Left forelimb (tissue), 1 donor: ENCODE data around the gene CDK8.
"Not testable (repeated sequence)": the region's sequence is repeated elsewhere in the genome, so short reads cannot be mapped to it uniquely, and the experiment has no call there.

Source experiments
- DNase-seq: peaks from one replicate; pipeline ENCODE4 v3.0.0-alpha.2; 2018; ENCODE audit warnings: low spot score

The CDK8 gene

DNA sequence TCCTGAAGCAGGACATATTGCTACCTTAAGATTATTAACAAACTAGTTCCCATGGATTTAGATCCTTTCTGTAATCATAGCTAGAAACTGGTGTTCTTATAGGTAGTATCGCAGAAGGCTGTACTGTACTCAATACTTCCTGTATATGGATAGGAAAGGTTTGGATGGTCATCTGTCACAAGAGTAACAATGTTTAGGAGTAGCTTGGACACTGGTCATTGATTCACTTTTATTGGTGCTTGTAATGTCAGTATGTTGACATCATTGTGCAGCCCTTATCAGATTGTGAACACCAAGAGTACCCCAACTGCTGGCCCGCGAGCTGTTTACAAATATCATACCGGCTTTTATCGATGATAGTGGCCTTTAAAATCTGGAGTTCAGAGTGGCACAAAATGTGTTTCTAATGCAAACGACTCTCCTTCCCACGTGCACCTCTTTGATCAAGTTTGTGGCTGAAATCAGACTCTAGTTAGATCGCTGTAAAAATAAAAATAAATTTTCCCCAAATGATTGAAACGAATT, 605 bp upstream of the CDK8 start:
- DNase-seq: no peak

DNA sequence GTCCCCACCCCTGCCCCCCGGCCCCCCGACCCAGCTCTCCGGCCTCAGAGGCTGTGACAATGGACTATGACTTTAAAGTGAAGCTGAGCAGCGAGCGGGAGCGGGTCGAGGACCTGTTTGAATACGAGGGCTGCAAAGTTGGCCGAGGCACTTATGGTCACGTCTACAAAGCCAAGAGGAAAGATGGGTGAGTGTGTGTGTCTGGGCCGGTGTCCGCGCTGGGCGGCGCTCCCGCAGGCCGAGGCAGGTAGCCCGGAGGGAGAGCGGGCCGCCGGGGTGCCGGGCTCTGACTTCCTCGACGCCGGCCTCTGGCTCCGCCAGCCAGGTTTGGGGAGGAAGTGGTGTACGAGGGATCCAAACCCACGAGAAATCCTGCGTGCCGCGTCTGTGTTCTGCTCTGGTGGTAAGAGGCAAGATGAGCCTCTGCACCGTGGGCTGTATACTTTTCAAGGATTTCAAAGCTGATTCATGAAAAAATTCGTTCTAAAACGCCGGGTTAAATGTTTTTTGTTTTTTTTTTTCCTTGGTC, 718 bp downstream of the CDK8 start:
- DNase-seq: peak; percentile 76

DNA sequence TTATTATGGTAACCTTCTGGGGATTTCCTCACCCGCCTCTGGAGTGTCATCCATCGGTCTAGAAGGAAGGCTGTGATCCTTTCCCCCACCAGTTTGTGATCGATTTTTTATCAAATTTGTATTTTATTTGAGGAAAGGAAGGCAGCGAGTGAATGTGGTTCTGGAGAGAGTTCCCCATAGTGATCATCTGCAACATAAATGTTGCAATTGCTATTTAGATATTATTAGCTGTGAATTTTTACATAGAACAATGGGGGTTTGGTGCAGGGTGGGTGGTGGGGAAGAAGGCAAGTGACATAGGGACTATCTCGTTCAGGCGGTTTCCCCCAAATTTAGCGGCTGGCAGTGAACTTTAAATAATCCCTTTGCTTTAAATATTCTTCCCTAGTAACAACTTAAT, 1.2 kb downstream of the CDK8 start:
- DNase-seq: no peak

DNA sequence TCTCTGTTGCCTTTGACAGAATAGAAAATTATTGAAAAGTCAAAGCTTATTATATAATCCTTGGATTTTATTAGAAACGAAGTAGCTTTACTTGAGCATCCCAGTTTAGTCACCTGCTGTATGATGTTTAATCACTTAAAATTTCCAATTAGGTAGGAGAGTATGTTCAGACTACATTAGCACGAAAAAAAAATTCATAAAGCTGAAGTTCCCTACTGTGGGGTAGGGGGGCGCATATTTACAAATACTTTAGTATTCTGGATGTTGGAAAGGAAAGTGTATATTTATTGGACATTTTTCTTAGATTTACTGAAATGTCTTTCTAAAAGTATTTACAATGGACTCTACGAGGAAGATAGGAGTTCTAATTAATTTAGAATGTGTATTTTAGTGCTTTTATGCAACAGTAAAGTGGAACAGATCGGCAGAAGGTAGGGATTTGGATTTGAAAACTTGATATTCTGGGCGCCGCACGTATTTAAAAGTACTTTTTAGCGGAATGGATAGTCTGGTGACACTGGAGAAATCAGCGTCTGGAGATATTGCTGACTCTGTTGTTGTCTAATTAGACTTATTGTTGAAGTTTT, 1.9 kb downstream of the CDK8 start:
- no peak for DNase-seq

DNA sequence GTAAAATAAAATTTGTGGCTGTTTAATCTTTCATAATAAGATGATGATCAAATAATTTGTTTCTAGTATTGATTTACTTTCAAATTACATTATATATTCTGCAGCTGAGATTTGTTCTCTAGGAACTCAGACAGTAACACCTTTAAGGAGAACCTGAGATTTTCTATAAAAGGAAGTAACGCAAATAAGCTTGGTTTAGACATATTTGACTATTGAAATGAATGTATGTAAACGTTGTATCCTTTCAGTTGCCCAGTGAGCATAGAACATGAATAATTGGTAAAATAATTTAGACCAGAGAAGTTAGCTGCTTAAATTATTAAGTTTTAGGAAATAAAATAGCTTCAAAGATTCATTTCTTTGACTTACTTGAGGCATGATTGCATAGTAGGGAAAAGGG, 3.1 kb downstream of the CDK8 start:
- no peak for DNase-seq

DNA sequence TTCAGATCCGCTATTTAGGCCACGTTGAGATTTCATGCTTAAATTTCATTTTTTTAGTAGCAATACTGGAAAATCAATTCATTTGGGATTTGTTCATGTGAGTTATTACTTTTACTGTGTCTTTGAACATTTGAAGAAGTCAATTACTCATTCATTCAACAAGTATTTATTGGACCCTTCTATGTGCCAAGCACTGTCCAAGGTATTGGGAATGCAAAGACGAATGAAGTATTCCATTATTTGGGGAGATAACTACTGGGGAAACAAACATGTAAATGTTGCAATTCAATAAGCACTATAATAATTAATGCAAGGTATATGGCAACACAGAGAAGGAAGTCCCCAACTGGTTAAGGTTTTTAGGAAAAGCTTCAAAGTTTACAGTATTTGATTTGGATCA, 5.7 kb downstream of the CDK8 start:
- no peak for DNase-seq

DNA sequence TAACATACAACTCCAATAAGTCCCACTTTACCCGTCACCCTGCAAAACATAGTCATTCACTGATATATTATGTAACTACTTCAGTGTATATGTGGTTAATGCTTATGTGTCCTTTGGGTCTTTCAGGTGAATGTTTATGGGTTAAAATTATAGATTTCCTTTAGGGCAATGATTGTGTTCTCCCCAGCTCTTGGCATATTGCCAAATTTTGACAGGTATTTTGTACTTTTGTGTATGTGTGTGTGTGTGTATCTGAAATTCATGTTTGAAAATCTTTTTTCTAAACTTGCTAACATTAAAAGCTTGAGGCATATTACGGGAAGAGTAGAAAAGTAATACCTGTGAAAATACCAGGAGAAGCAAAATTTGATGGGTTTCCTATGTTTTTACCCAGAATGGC, 8.2 kb downstream of the CDK8 start:
- no peak for DNase-seq

DNA sequence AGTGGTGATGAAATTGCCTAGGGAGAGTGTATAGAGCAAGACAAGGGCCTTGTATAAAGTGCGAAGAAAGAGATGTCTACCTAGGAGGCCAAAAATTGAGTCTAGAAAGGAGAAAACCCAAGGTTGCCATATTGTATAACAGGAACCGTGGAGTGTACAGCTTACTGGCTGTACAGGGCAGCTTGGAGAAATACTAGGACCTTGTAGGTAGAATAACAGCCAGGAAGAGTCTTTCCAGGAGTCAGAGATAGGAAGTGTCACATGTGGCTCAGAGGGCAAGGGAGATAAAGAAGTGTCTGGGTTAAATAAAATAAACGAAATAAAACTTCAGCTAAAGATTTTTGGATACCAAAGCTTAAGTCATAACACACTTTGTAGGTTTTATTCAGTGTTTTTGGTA, 12.4 kb downstream of the CDK8 start:
- DNase-seq: no peak

DNA sequence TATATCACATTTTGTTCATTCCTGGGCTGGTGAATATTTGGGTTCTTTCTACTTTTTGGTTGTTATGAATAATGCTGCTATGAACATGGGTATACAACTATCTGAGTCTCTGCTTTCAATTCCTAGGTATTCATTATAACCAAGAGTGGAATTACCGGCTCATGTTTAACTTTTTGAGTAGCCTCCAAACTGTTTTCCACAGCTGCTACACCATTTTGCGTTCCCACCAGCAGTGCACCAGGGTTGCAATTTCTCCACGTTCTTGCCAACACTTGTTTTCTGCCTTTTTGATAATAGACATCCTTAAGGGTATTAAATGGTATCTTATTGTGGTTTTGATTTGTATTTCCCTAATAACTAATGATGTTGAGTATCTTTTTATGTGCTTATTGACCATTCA, 16.8 kb downstream of the CDK8 start:
- no peak for DNase-seq

DNA sequence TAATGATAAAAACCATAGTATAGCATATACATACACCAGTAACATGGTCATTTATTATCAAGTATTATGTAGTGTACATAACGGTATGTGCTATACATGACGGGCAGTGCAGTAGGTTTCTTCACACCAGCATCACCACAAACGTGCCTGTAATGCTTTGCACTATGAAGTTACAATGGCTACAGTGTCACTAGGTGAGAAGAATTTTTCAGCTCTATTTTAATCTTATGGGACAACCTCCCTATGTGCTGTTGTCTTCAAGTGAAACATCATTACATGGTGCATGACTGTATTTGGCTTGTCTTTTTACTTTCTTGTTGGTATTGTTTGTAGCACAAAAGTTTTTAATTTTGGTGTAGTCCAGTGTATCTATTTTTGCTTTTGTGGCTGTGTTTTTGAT, 18.7 kb downstream of the CDK8 start:
- DNase-seq: no peak

DNA sequence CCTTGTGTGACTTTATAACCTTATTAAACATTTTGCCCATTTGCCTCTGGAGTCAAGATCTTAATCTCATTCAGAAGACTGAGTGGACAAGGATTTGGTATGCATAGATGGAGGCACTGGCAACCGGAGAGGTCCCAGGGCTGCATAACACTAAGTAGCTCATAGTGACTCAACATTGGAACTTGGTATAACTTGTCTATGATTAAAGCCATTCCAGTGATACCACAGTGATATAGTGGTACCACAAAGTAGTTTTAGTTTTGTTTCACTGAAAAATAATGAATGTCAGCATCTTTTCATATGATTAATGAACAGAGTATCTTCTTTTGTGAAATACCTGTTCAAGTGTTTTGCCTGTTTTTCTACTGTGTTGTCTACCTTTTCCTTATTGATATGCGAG, 26.4 kb downstream of the CDK8 start:
- DNase-seq: no peak

DNA sequence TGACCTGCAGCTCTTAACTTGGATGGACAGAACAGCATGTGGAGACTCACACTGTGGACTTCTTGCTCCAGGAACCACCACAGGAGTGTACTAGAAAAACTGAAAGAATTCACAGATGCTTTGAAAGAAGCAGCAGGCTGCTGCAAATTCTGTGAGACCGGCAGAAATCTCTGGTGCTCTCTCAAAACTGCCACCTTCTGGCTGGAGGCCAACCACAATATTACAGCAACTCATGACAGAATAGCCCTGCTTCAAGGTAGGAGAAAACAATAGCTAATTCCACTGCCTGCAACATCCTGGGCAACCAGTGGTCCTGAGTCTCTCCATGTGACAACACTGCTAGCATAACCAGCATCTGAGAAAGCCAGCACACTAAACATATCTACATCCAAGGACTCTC, 26.9 kb downstream of the CDK8 start:
- DNase-seq: no peak

DNA sequence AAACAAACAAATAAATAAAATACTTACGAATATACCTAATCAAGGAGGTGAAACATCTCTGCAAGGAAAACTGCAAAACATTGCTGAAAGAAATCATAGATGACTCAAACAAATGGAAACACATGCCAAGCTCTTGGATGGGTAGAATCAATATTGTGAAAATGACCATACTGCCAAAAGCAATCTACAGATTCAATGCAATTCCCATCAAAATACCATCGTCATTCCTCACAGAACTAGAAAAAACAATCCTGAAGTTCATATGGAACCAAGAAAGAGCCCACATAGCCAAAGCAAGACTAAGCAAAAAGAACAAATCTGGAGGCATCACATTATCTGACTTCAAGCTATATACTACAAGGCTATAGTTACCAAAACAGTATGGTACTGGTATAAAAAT, 32.0 kb downstream of the CDK8 start:
- not testable (repeated sequence) for DNase-seq

DNA sequence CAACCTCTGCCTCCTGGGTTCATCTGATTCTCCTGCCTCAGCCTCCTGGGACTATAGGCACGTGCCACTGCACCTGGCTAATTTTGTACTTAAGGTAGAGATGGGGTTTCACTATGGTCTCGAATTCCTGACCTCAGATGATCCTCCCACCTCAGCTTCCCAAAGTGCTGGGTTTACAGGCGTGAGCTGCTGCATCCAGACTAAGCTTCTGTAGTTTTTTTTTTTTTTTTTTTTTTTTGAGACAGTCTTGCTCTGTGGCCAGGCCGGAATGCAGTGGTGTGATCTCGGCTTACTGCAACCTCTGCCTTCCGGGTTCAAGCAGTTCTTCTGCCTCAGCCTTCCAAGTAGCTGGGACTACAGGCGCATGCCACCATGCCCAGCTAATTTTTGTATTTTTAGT, 34.9 kb downstream of the CDK8 start:
- not testable (repeated sequence) for DNase-seq

DNA sequence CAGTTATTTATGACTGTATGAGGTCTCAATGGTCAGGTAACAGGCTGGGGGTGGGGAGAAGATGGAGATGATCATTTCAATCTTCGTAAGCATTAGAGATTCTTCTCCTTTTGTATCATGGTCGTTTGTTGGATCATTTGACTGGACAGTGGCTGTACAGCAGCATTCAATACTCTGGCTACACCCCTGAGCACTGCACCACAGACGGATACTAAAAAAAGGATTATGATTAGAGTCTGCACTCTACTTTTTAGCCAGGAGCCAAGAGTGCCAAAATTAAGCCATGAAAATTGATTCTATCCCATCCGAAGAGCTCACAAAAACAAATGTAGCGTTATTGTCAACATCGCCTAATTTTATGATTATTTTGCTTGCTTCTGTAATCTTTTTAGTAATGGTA, 41.9 kb downstream of the CDK8 start:
- no peak for DNase-seq

DNA sequence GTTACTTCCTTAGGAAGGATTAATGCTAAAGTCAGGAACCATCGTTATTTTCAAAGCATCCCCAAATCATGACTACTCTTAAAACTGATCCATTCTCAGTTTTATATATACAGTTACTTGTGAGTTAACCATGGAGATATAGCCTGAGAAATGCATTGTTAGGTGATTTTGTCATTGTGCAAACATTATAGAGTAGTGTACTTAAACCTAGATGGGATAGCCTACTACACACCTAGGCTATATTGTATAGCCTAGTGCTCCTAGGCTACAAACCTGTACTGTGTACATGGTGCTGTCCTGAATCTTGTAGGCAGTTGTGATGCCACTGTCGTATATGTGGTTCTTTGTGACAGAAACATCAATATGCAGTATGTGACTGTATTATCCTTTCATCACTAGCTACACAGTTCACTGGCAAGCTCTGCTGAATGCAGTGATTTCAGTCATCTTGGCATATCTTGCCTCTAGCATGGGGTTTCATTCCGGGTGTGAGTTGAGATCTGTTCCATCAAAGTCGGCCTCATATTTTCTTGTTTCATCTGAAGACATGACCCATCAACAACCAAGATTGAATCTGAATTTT, 45.3 kb downstream of the CDK8 start:
- no peak for DNase-seq

DNA sequence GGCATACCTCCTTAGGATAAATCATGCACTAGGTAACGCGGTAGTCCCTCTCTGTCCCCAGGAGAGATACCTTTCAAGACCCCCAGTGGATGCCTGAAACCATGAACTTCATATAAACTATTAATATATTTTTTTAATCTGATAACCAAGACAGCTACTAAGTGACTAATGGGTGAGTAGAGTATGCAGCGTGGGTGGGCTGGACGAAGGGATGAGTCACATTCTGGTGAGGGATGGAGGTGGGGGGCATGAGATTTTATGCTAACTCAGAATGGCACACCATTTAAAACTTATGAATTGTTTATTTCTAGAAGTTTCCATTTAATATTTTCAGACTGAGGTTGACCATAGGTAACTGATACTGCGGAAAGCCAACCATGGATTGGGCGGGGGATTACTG, 46.2 kb downstream of the CDK8 start:
- DNase-seq: no peak

DNA sequence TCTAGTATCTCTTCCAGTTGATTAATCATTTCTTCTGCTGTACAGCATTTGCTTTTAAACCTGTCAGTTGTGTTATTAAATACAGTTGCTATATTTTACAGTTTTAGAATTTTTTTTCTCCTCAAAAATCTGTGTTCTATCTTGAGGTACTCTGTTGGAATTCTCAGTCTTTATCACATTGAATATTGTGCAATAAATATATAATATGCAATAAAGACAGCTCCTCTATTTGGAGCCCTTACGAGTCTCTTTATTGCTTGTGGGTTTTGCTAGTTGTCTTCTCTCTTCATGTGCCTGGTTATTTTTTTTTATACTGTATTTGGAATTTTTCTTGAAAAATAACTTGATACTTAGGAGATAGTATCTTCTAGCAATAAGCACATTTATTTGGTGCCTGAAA, 51.7 kb downstream of the CDK8 start:
- DNase-seq: no peak

DNA sequence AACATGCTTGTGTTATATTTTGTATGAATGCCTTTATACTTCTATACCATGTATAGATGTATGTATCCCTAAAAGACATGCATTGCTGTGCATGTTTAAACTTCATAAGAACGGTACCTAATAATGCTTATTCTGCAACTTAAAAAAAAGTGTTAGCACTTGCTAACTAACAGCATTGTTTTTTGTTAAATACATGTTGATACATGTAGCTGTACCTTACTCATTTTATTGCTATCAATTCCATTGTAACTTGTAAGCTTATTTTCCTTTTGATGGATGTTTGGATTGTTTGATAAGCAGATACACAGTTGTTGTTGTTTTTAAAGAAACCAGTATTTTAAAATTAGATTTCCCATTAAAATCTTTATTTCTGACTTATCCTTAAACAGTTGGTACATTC, 53.8 kb downstream of the CDK8 start:
- no peak for DNase-seq

DNA sequence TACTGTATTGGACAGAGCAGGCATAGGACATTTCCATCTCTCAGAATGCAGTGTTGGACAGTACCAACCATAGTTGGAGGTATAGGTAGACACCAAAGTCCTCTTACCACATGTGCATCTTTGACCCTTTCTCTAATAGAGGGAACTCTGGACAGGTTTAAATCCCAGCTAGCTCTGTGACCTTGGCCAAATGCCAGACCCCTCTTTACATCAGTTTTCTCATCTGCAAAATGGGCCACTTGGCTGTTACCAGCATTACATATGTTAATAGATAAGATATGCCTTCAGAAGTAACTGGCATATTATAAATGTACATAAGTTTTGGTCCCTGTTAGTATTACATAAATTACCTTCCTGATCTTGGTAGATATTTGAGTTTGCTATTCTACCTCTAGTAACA, 54.3 kb downstream of the CDK8 start:
- DNase-seq: no peak

DNA sequence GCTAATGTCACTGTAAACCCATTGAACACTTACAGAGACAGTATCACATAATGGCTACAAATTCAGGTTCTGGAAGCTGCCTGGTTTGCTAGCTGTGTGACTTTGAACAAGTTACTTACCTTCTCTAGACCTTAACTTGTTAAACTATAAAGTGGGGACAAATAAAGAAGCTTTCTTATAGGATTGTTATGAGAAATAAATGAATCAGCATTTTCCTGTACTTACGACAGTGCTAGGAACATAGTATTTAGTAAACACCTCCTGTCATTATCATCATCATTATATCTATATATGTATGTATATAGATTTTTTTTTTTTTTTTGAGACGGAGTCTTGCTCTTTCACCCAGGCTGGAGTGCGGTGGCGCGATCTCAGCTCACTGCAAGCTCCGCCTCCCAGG, 54.9 kb downstream of the CDK8 start:
- no peak for DNase-seq

DNA sequence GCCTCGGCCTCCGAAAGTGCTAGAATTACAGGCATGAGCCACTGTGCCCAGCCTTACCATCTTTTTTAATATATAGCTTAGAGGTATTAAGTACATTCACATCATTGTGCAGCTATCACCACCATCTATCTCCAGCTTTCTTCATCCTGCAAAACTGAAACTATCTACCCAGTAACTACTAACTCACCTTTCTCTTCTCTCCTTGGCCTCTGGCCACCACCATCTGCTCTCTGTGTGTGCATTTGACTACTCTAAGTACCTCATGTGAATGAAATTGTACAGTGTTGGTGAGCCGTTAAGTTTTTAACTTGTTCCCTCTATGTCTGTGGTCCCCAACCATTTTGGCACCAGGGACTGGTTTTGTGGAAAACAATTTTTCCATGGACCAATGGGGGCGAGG, 56.1 kb downstream of the CDK8 start:
- no peak for DNase-seq

DNA sequence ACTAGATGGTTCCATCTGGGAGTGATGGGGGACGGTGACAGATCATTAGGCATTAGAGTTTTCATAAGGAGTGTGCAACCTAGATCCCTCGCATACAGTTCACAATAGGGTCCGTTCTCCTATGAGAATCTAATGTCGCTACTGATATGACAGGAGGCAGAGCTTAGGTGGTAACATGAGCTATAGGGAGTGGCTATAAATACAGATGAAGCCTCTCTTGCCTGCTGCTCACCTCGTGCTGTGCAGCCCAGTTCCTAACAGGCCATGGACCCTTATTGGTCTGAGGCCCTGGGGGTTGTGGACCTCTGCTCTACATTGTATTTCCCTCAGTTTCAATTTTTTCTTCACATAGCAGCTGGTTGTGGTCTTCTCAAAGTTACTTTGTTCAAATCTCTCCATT, 56.5 kb downstream of the CDK8 start:
- no peak for DNase-seq

DNA sequence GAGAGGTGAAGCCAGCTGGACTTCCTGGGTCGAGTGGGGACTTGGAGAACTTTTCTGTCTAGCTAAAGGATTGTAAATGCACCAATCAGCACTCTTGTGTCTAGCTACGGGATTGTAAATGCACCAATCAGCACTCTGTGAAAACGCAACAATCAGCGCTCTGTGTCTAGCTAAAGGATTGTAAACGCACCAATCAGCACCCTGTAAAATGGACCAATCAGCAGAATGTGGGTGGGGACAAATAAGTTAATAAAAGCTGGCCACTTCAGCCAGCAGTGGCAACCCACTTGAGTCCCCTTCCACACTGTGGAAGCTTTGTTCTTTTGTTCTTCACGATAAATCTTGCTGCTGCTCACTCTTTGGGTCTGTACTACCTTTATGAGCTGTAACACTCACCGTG, 58.1 kb downstream of the CDK8 start:
- not testable (repeated sequence) for DNase-seq
